Colonic mucosa (tissue), 4 donors: Measurements from ENCODE around the gene ADGRB2. TPM values are rescaled to one million over a fixed set of nuclear protein-coding genes. Genes with fewer than 3 reads are reported as not detected.

Experiments
- DNase-seq: peaks from one replicate; pipeline ENCODE4 v3.0.0-alpha.2; 2020
- H3K27ac ChIP-seq: fragments of 200-600 bp; one replicate; pipeline ENCODE4 v1.8.0; 2021
- H3K27me3 ChIP-seq: fragments of 200-600 bp; one replicate; pipeline ENCODE4 v1.8.0; 2021
- H3K36me3 ChIP-seq: fragments of 200-600 bp; one replicate; pipeline ENCODE4 v1.8.0; 2021
- H3K4me1 ChIP-seq: fragments of 200-600 bp; one replicate; pipeline ENCODE4 v1.8.0; 2021; ENCODE audit warnings: mild to moderate bottlenecking
- H3K4me3 ChIP-seq: fragments of 200-600 bp; one replicate; pipeline ENCODE4 v1.8.0; 2021
- H3K9ac ChIP-seq, 2 donors: one replicate each; pipeline ENCODE4 v1.7.0; 2013; ENCODE audit warnings: control low read depth in 2 of 2, low read depth in 2 of 2, low read length in 2 of 2
- H3K9me3 ChIP-seq: fragments of 200-600 bp; one replicate; pipeline ENCODE4 v1.8.0; 2021
- intact Hi-C: fragments of 100-400 bp; cut with DNase I; formaldehyde crosslinking; loops from one replicate; pipeline ENCODE4 v1.14.1; 2022
- total RNA-seq, 2 donors: library from RNA; stranded (reverse); fragmentation: NEBNext Ultra II Directional in 1 of 2; extraction: Animal tissue kit (Norgen Biotek cat#: 25700) in 1 of 2; gene quantifications; one replicate each; pipeline ENCODE4 v1.2.1, GENCODE V29; 2021
- TF ChIP-seq, protein P1 (sequence below): fragments of 200-600 bp; IDR thresholded peaks from one replicate; pipeline ENCODE4 v1.8.0; 2022; ENCODE audit warnings: antibody characterized with exemption, mild to moderate bottlenecking
- donor health status: healthy.
- donor health status: DM: no; HTN: no; CAD: no.
- donor health status: DM: no; HTN: no; CAD: no.

The ADGRB2 gene, protein sequence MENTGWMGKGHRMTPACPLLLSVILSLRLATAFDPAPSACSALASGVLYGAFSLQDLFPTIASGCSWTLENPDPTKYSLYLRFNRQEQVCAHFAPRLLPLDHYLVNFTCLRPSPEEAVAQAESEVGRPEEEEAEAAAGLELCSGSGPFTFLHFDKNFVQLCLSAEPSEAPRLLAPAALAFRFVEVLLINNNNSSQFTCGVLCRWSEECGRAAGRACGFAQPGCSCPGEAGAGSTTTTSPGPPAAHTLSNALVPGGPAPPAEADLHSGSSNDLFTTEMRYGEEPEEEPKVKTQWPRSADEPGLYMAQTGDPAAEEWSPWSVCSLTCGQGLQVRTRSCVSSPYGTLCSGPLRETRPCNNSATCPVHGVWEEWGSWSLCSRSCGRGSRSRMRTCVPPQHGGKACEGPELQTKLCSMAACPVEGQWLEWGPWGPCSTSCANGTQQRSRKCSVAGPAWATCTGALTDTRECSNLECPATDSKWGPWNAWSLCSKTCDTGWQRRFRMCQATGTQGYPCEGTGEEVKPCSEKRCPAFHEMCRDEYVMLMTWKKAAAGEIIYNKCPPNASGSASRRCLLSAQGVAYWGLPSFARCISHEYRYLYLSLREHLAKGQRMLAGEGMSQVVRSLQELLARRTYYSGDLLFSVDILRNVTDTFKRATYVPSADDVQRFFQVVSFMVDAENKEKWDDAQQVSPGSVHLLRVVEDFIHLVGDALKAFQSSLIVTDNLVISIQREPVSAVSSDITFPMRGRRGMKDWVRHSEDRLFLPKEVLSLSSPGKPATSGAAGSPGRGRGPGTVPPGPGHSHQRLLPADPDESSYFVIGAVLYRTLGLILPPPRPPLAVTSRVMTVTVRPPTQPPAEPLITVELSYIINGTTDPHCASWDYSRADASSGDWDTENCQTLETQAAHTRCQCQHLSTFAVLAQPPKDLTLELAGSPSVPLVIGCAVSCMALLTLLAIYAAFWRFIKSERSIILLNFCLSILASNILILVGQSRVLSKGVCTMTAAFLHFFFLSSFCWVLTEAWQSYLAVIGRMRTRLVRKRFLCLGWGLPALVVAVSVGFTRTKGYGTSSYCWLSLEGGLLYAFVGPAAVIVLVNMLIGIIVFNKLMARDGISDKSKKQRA (N-terminal part only)
- 1 to 10 TPM in 1 of 2 donors, under 1 TPM in 1; 0.59 to 1.6 TPM for total RNA-seq

DNA sequence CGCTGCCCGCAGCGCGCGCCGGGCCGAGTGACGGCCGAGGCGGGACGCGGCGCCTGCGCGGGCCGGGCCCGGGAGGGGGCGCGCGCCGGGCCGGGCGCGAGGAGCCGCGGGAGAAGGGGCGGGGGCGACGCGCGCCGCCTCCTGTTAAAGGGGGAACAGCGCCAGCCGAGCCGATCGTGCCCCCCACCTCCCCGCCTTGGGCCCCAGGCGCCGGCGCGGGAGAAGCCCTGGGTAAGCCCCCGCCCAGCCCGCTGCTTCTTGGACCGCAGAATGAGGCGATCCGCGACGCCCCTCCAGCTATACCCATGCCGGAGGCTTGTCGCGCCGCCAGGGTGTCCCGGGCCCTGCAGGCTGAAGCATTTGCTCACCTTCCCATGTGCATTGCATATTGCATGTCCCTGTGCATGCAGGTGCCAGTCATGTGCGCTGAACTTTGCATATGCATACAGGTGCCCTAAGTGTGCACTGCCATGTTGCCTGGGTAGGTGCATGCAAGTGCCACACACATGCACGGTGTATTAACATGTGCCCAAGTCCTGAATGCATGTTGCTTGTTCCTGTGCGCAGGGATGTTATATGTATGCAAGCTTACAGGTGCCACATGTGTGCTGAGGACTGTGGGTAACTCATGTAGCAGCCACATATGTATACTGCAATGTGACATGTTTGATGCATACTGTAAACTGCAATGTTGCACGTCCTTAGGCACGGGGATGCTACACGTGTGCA lies at the start of gene ADGRB2:
TSS of gene ADGRB2 (minus strand) at position 29 of the 729 bp plus-strand sequence. CDS start 7,119 bp downstream, outside the sequence.
- H3K4me1 ChIP-seq: peaks cover 7% of the 10 kb centered on the region
- TF ChIP-seq, protein P1, sequence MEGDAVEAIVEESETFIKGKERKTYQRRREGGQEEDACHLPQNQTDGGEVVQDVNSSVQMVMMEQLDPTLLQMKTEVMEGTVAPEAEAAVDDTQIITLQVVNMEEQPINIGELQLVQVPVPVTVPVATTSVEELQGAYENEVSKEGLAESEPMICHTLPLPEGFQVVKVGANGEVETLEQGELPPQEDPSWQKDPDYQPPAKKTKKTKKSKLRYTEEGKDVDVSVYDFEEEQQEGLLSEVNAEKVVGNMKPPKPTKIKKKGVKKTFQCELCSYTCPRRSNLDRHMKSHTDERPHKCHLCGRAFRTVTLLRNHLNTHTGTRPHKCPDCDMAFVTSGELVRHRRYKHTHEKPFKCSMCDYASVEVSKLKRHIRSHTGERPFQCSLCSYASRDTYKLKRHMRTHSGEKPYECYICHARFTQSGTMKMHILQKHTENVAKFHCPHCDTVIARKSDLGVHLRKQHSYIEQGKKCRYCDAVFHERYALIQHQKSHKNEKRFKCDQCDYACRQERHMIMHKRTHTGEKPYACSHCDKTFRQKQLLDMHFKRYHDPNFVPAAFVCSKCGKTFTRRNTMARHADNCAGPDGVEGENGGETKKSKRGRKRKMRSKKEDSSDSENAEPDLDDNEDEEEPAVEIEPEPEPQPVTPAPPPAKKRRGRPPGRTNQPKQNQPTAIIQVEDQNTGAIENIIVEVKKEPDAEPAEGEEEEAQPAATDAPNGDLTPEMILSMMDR: no peak
- H3K36me3 ChIP-seq: no peaks in the 10 kb centered on the region
- H3K9ac ChIP-seq: peak within 1 kb of the TSS in 1 of 2 donors; percentile 58
- H3K4me3 ChIP-seq: peak within 1 kb of the TSS; percentile 38
- DNase-seq: no peak
- H3K9me3 ChIP-seq: no peaks in the 10 kb centered on the region
- intact Hi-C loops: no loop called here
- H3K27me3 ChIP-seq: peaks cover 38% of the 10 kb centered on the region
- H3K27ac ChIP-seq: no peak within 1 kb of the TSS

DNA sequence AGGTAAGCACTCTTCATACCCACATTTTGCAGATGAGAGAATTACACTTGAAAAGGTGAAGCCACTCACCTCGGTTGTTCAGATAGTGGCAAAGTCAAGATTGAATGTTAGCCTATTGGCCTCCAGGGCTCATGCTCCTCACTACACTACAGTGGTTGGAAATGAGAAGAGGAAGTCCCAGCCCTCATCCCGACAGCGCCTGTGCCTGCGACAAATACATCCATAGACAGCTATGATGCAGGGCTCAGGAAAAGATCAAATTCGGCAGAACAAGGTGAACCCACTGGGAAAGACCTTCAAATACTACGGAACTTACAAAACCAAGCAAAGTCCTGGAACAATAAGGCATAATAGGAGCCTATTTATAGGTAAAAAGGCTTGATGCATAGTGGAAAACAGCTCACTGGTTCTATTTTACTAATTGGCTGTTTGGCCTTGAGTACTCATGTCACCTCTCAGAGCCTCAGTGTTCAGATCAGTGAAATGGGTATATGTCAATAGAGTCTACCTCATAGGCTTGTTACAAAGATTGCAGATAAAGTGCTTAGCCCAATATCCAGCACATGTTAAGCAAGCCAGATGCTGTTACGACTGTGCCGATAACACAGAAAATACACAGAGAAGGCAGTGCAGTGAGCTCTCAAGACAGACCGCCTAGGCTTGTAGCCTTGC lies 48.2 kb upstream of the ADGRB2 start:
- H3K27ac ChIP-seq: no peak overlapping the region
- DNase-seq: no peak
- H3K9me3 ChIP-seq: no peaks in the 10 kb centered on the region
- intact Hi-C loops: no loop called here
- no peaks in the 10 kb centered on the region for H3K4me1 ChIP-seq
- H3K36me3 ChIP-seq: no peaks in the 10 kb centered on the region
- no peak overlapping the region for H3K9ac ChIP-seq
- no peak overlapping the region for H3K4me3 ChIP-seq
- H3K27me3 ChIP-seq: no peaks in the 10 kb centered on the region
- TF ChIP-seq, protein P1: no peak

DNA sequence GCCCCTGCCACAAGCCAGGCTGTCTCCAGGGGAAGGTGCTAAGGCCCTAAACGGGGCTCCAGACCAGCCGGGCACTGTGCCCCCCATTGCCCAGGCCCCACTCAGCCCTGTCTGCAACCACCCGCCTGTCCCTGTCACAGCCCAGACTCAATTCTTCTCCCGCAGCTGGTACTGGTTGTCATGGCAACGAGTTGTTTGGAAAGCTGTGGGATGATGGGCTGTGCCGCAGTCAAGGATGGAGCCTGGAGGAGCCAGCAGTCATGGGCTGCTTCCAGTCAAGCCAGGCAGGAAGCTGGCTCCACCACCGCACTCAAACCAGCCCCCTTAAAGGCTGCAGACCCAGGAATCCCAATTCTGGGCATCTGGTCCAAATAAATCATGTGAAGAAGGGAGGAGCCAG lies 47.5 kb upstream of the ADGRB2 start:
- no peaks in the 10 kb centered on the region for H3K27me3 ChIP-seq
- TF ChIP-seq, protein P1: no peak
- no peaks in the 10 kb centered on the region for H3K9me3 ChIP-seq
- no peaks in the 10 kb centered on the region for H3K4me1 ChIP-seq
- intact Hi-C loops: no loop called here
- no peaks in the 10 kb centered on the region for H3K36me3 ChIP-seq
- DNase-seq: no peak
- H3K4me3 ChIP-seq: no peak overlapping the region
- no peak overlapping the region for H3K9ac ChIP-seq
- no peak overlapping the region for H3K27ac ChIP-seq

DNA sequence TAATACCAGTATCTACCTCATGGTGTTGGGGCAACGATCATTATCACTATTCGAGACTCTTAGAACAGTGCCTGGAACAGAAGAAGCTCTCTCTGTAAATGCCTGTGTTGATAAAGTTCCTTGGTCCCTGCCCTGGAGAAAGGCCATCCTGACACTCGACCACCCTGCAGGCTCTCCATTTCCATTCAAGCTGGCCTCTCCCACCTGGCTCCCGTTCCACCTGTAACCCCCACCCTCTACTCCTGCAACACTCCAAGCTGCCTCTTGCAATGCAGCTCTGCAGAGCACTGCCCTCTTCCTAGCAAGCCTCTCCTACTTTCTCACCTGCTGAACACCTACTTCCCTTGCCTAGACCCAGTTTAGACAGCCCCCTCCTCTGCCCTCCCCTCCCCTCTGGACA lies 45.6 kb upstream of the ADGRB2 start:
- TF ChIP-seq, protein P1: no peak
- intact Hi-C loops: no loop called here
- no peak for DNase-seq
- Histone ChIP-seq H3K9me3 (no peaks in the 10 kb centered on the region), H3K27me3 (no peaks in the 10 kb centered on the region), H3K4me3 (no peak overlapping the region), H3K36me3 (no peaks in the 10 kb centered on the region), H3K9ac (no peak overlapping the region), H3K27ac (no peak overlapping the region), H3K4me1 (no peaks in the 10 kb centered on the region)
